Tibial artery (tissue), 4 donors: ENCODE results near the gene OXTR.

Source experiments
- DNase-seq, 2 donors: peaks; one replicate each; pipeline ENCODE4 v3.0.0-alpha.2; 2019
- H3K27ac ChIP-seq, 2 donors: fragments of 200-600 bp; sonication (generic) in 1 of 2; 1 replicate in 1 of 2; 2 replicates in 1 of 2; pipeline ENCODE4 v1.5.1; 2018 to 2019; ENCODE audit warnings: mild to moderate bottlenecking in 1 of 2
- H3K27me3 ChIP-seq, 2 donors: fragments of 200-600 bp; sonication (generic) in 1 of 2; one replicate each; pipeline versions ENCODE4 v1.5.1 to v1.6.0; 2016 to 2019
- H3K36me3 ChIP-seq, 3 donors: fragments of 200-600 bp; sonication (generic) in 2 of 3; one replicate each; pipeline ENCODE4 v1.5.1; 2016 to 2019; ENCODE audit warnings: mild to moderate bottlenecking in 2 of 3
- H3K4me1 ChIP-seq, 4 donors: fragments of 200-600 bp; sonication (generic) in 2 of 4; 1 replicate in 3 of 4; 2 replicates in 1 of 4; pipeline ENCODE4 v1.5.1; 2016 to 2019
- H3K4me3 ChIP-seq, 2 donors: fragments of 200-600 bp; sonication (generic) in 1 of 2; 1 replicate in 1 of 2; 2 replicates in 1 of 2; pipeline ENCODE4 v1.5.1; 2018 to 2019; ENCODE audit warnings: mild to moderate bottlenecking in 2 of 2
- H3K9me3 ChIP-seq, 3 donors: fragments of 200-600 bp; sonication (generic) in 1 of 3; one replicate each; pipeline ENCODE4 v1.5.1; 2016 to 2019
- intact Hi-C: fragments of 100-400 bp; cut with DNase I; formaldehyde crosslinking; loops from one replicate; pipeline ENCODE4 v1.15.0; 2023; ENCODE audit warnings: low total_unique reads
- TF ChIP-seq, protein P1 (sequence below), 2 experiments: fragments of 200-600 bp in 1 of 2; fragments of 450-650 bp in 1 of 2; IDR thresholded peaks; one replicate each; pipeline ENCODE4 v1.5.1; 2017 to 2019; ENCODE audit warnings: antibody characterized with exemption in 2 of 2, mild to moderate bottlenecking in 1 of 2, moderate library complexity in 1 of 2

Gene OXTR

DNA sequence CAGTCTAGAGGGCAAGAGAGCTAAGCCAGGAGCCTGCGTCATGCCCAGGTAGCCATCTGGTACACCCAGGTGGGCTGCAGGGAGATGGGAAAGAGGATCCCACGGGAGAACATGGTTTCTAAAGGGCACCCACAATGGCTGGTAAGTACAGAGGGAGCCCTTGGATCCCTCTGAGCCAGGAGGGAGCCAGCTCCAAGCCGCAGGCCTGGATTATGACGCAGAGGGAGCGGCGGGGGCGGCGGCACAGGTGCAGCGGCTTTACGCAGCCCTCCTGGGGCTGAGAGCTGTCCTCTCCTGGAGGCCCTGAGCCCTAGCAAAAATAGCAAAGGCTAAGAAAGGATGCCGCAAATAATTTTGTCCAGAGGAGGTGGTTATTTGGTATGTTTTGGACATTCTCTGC, 33.0 kb downstream of the OXTR start:
- H3K4me3 ChIP-seq, result no peak overlapping the region
- H3K27me3 ChIP-seq, result no peaks in the 10 kb centered on the region
- no peak overlapping the region for H3K27ac ChIP-seq
- no peaks in the 10 kb centered on the region for H3K36me3 ChIP-seq
- TF ChIP-seq, protein P1, sequence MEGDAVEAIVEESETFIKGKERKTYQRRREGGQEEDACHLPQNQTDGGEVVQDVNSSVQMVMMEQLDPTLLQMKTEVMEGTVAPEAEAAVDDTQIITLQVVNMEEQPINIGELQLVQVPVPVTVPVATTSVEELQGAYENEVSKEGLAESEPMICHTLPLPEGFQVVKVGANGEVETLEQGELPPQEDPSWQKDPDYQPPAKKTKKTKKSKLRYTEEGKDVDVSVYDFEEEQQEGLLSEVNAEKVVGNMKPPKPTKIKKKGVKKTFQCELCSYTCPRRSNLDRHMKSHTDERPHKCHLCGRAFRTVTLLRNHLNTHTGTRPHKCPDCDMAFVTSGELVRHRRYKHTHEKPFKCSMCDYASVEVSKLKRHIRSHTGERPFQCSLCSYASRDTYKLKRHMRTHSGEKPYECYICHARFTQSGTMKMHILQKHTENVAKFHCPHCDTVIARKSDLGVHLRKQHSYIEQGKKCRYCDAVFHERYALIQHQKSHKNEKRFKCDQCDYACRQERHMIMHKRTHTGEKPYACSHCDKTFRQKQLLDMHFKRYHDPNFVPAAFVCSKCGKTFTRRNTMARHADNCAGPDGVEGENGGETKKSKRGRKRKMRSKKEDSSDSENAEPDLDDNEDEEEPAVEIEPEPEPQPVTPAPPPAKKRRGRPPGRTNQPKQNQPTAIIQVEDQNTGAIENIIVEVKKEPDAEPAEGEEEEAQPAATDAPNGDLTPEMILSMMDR (IDR thresholded peaks at IDR 0.05), result no peak
- intact Hi-C loops, result no loop called here
- no peak for DNase-seq
- H3K9me3 ChIP-seq, result no peaks in the 10 kb centered on the region
- peaks cover 0 to 20% (median 6%) of the 10 kb centered on the region in 4 donors for H3K4me1 ChIP-seq

DNA sequence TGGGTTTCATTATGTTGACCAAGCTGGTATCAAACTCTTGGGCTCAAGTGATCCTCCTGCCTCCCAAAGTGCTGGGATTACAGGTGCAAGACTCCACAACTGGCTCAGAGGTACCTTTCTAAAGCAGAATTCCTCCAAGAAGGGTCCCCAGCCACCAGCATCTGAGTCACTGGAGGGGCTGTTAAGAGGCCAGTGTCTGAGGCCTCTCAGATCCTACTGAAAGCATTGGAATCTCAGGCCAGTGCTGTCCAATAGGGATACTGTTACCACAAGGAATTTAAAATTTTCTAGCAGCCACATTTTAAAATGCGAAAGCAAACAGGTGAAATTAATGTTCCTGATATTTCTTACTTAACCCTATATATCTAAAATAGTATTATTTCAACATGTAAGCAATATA, 34.5 kb downstream of the OXTR start:
- DNase-seq, result no peak
- no peak overlapping the region for H3K4me3 ChIP-seq
- no peak overlapping the region for H3K27ac ChIP-seq
- no peaks in the 10 kb centered on the region for H3K36me3 ChIP-seq
- H3K9me3 ChIP-seq, result no peaks in the 10 kb centered on the region
- TF ChIP-seq, protein P1 (IDR thresholded peaks at IDR 0.05), result no peak
- intact Hi-C loops, result no loop called here
- H3K4me1 ChIP-seq, result peaks cover 0 to 16% (median 3%) of the 10 kb centered on the region in 4 donors
- H3K27me3 ChIP-seq, result no peaks in the 10 kb centered on the region

DNA sequence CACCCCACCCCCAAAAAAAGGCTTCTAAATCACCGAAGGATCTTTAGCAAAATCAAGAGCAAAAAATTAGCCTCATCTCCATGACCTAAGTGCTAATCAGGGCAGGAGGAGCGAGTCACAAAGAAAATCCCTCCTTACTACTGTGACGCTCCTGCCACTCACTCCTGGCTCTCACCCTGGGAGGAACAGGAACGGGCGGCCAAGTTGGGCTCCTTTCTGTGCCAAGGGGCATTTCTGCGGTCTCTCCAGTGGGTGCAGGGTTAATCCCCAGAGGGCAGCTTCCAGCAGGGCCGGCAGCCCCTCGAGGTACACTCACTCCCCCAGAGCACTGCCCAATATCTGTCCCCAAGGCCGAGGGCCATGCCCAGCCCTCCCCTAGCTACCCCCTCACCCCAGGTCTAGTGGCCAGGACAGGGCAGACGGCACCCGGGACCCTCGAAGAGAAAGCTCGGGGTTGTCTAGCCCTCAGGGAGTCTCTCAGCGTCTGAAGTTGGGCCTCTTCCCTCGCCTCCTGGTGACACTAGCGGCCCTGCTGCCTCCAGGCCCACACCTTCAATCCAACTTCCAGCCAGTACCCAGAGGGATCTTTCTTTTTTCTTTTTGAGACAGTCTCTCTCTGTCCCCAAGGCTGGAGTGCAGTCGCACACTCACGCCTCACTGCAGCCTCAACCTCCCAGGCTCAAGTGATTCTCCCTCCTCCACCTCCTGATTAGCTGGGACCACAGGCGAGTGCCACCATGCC, 35.1 kb downstream of the OXTR start:
- Histone ChIP-seq H3K4me1 (peaks cover 0 to 16% (median 3%) of the 10 kb centered on the region in 4 donors), H3K27me3 (no peaks in the 10 kb centered on the region), H3K4me3 (peak overlapping the region; percentile 8 to 24), H3K36me3 (no peaks in the 10 kb centered on the region), H3K27ac (peak overlapping the region; percentile 34 to 49), H3K9me3 (no peaks in the 10 kb centered on the region)
- TF ChIP-seq, protein P1 (IDR thresholded peaks at IDR 0.05), result no peak
- intact Hi-C loops, result no loop called here
- no peak for DNase-seq

DNA sequence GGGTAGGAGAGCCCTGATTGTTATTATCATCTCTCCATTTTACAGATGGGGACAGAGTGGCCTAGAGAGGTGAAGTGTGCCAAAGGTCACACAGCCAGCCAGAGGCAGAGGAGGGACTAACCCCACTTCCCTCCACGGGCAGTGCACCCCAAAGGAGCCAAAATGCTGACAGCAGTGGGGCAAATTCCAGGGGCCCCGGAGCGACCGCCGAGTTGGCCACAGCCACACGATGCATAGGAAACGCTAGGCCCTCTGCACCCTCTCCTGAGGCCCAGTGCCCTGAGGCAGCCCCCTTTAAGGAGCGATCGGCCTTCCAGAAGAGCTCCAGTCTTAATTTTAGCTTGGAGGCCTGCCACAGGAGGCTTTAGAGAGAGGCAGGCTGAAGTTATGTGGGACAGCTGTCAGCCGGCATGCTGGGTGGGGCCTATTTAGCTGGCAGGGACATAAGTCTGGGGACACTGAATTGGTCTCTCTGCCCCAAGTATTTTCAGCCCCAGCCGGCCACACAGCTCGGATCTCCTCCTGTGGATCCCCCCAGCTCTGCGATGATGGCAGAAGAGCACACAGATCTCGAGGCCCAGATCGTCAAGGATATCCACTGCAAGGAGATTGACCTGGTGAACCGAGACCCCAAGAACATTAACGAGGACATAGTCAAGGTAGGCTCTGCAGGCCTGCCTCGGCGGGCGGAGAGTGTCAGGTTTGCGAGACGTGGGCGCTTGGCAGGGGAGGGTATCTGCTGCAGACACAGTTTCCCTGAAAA, 35.9 kb downstream of the OXTR start, which contains the start of gene CAV3:
Gene CAV3, plus strand, starts transcription at position 471 of the 763 bp plus-strand sequence. Its CDS starts 75 bp downstream, at position 546.
- H3K36me3 ChIP-seq, result no peaks in the 10 kb centered on the region
- H3K27me3 ChIP-seq, result no peaks in the 10 kb centered on the region
- no peak for DNase-seq
- TF ChIP-seq, protein P1 (IDR thresholded peaks at IDR 0.05), result no peak
- no peaks in the 10 kb centered on the region for H3K9me3 ChIP-seq
- intact Hi-C loops, result no loop called here
- peak within 1 kb of the TSS; percentile 8 to 24 for H3K4me3 ChIP-seq
- H3K27ac ChIP-seq, result peak within 1 kb of the TSS; percentile 34 to 49
- peaks cover 0 to 16% (median 3%) of the 10 kb centered on the region in 4 donors for H3K4me1 ChIP-seq

DNA sequence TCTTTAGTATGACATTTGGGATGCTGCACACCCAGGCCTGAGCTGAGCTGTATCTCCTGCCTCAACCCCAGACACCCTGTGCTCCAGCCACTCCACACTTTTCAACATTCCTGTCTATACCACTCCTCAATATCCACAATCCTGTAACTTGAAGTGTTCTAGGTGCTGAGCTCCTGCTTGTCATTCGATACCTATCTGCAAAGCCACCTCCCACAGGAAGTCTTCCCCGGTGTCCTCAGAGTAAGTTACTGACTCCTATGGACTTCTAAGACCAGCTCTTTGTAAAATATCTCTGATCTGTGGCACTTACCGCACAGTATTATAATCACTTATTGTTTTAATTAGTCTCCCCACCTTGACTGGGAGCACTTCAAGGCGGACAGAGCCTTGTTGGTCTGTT, 37.0 kb downstream of the OXTR start:
- H3K27ac ChIP-seq, result no peak overlapping the region
- intact Hi-C loops, result no loop called here
- H3K4me3 ChIP-seq, result no peak overlapping the region
- no peaks in the 10 kb centered on the region for H3K9me3 ChIP-seq
- no peaks in the 10 kb centered on the region for H3K27me3 ChIP-seq
- no peak for DNase-seq
- no peaks in the 10 kb centered on the region for H3K36me3 ChIP-seq
- peaks cover 0 to 16% (median 3%) of the 10 kb centered on the region in 4 donors for H3K4me1 ChIP-seq
- TF ChIP-seq, protein P1 (IDR thresholded peaks at IDR 0.05), result no peak
